Stimulated activated naive CD8-positive, alpha-beta T cell treated with anti-CD3 and anti-CD28 coated beads, Interleukin-15, Interleukin-2, amounts not matched to agents 100 U/mL and 50 U/mL, for 24 hours (primary cell): ENCODE data around the gene DMXL1.
A peak's percentile ranks its signal among the peaks of the same experiment; 100 is the strongest.

Experiments used
- ATAC-seq: fragments of 150-1000 bp; cut with Tn5 transposase; one replicate; pipeline ENCODE4 v1.10.0; 2021
- DNase-seq: peaks from one replicate; pipeline ENCODE4 v3.0.0; 2021

Gene DMXL1

GRCh38 chr5:119289438-119290044 is 218.7 kb downstream of the DMXL1 start:
- ATAC-seq (no peak), DNase-seq (no peak)

DNA sequence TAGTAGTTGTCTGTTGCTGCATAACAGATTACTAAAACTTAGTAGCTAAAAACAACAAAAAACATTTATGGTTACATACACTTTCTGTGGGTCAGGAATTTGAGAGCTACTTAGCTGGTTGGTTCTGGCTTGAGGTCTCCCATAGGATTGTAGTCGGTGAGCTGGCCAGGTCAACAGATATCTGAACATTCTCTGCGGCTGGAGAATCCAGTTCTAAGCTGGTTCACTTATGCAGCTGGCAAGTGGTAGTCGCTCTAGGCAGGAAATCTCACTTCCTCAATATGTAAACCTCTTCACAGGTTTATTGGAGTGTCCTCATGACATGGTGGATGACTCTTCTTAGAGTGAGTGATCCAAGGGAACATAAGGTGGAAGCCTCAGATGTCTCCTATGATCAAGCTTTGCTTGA is 219.3 kb downstream of the DMXL1 start:
- DNase-seq (no peak), ATAC-seq (peak; percentile 62)

DNA sequence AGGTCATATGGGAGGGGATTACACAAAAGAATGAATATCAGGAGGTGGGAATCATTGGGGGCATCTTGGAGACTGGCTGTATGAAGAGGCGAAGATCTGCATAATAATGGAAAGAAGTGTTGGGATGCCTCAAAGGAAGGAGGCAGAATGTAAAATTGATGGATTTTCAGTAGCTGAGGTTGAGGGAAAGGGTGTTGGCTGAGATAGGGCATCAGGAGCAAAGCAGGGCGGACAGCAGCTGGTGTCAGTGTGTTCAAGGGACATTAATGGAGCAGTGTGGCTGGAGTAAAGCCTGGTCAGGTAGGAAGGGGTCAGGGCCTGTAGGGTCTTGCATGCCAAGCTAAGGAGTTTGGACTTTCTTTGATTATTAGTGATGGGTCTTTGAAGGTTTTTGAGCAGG is 219.7 kb downstream of the DMXL1 start:
- ATAC-seq (no peak), DNase-seq (no peak)

DNA sequence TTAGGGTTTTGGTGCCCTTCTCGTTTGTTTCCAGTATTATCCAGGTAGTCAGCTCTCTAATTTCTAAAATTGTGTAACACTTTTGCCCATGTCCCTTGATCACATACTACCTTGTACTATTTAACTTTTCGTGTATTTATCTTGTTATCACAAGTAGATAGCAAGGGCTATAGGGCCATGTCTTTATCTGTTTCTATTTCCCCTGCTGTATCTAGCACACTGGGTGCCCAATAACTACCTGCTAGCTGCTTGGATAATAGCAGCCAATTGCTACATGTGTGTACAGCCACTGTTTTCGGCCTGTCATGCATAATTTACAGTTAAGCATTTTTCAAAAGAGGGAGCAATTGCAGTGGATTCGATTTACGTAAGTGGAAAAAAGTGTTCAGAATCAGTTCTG is 220.2 kb downstream of the DMXL1 start:
- DNase-seq (no peak), ATAC-seq (no peak)

GRCh38 chr5:119291877-119292276 is 221.0 kb downstream of the DMXL1 start:
- DNase-seq (no peak), ATAC-seq (no peak)

DNA sequence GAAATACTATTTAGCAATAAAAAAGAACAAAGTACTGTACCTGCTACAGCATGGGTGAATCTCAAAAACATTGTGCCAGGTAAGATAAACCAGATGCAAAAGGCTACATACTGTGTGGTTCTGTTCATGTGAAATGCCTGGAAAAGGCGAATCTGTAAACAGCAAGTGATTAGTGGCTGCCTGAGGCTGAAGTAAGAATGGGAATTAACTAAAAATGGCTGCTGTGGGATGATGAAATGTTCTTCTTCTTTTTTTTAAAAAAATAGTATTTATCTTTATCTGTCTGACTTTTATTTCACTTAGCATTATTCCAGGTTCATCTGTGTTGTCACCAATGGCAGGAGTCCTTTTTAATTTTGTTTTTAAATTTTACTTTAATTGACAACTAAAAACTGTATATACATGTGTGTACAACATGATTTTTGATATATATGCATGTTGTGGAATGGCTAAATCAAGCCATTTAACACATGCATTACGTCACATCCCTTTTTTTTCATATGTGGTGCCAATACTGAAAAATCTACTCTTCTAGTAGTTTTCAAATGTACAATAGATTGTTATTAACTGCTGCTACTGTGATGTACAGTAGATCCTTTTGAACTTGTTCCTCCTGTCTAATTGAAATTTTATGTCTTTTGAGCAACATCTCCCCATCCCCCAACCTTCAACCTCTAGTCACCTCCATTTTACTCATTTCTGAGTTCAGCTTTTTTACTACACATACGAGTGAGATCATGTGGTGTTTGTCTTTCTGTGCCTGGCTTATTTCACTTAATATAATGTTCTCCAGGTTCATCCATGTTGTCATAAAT is 222.0 kb downstream of the DMXL1 start:
- no peak for DNase-seq
- no peak for ATAC-seq

DNA sequence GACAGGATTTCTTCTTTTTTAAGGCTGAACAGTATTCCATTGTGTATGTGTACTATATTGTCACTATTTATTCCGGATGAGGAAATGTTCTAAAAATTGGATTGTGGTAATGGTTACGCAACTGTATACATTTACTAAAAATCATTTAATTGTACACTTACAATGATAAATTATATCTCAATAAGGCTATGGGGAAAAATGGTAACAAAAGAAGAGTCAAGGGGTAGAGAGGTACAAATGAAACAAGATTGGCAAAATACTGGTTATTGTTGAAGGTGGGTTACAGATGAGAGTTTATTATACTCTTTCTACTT is 222.6 kb downstream of the DMXL1 start:
- DNase-seq: no peak
- ATAC-seq: no peak
